ENCODE results near the gene INPP5E.

INPP5E gene

DNA sequence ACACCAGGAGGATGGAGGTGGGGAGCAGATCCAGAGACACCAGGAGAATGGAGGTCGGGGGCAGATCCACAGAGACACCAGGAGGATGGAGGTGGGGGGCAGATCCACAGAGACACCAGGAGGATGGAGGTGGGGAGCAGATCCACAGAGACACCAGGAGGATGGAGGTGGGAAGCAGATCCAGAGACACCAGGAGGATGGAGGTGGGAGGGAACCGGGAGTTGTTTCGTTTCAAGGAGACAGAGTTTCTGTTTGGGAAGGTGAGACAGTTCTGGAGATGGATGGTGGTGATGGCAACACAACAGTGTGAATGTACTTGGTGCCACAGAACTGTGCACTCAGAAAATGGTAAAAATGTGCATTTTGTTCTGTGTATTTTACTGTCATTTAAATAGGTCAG, 9.0 kb upstream of the INPP5E start:
- TF ChIP-seq FOXP2 (optimal IDR thresholded peaks at IDR 0.05; ENCODE audit: borderline replicate concordance, extremely low read depth, extremely low read length, insufficient read depth) (no peak), TAF1 (IDR thresholded peaks at IDR 0.05; ENCODE audit: borderline replicate concordance, insufficient read depth, low read length) (no peak), SIN3A (IDR thresholded peaks at IDR 0.05; ENCODE audit: borderline replicate concordance, insufficient read depth, low read length) (no peak), POLR2AphosphoS5 (IDR thresholded peaks at IDR 0.05; ENCODE audit: low read depth, low read length) (no peak)
- TF ChIP-seq, protein P1, sequence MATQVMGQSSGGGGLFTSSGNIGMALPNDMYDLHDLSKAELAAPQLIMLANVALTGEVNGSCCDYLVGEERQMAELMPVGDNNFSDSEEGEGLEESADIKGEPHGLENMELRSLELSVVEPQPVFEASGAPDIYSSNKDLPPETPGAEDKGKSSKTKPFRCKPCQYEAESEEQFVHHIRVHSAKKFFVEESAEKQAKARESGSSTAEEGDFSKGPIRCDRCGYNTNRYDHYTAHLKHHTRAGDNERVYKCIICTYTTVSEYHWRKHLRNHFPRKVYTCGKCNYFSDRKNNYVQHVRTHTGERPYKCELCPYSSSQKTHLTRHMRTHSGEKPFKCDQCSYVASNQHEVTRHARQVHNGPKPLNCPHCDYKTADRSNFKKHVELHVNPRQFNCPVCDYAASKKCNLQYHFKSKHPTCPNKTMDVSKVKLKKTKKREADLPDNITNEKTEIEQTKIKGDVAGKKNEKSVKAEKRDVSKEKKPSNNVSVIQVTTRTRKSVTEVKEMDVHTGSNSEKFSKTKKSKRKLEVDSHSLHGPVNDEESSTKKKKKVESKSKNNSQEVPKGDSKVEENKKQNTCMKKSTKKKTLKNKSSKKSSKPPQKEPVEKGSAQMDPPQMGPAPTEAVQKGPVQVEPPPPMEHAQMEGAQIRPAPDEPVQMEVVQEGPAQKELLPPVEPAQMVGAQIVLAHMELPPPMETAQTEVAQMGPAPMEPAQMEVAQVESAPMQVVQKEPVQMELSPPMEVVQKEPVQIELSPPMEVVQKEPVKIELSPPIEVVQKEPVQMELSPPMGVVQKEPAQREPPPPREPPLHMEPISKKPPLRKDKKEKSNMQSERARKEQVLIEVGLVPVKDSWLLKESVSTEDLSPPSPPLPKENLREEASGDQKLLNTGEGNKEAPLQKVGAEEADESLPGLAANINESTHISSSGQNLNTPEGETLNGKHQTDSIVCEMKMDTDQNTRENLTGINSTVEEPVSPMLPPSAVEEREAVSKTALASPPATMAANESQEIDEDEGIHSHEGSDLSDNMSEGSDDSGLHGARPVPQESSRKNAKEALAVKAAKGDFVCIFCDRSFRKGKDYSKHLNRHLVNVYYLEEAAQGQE (IDR thresholded peaks at IDR 0.05; ENCODE audit: insufficient read depth in 1 of 2, low read depth in 2 of 2, low read length in 2 of 2): no peak

DNA sequence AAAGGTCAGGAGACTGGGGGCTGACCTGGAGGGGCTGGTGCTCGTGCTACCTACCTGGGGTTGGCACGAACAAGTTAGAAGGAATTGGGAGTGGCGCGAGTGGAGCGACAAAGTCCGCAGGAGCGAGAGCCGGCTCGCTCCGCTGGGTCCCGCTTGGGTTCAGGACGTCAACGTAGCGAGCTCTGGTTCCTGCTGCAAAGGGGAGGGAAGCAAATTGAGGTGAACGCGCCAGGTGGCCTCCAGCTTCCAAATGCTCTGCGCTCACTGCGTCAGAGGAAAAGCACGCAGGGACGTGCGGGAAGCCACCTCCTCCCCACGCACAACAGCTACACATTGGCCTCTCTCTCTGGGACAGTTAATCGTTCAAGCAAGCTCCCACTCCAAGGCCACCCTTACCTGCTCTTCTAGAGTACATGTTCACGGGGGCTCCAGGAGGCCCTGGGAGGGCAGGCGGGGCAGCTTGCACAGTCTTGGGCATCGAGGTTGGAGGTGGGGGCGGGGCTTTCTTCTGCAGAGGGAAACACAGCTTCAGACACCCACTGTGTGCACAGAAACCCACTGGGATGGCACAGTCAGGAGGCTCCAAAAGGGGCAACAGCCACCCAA, 7.6 kb upstream of the INPP5E start:
- no peak for TF ChIP-seq TAF1 (IDR thresholded peaks at IDR 0.05; ENCODE audit: borderline replicate concordance, insufficient read depth, low read length)
- no peak for TF ChIP-seq FOXP2 (optimal IDR thresholded peaks at IDR 0.05; ENCODE audit: borderline replicate concordance, extremely low read depth, extremely low read length, insufficient read depth)
- no peak for TF ChIP-seq POLR2AphosphoS5 (IDR thresholded peaks at IDR 0.05; ENCODE audit: low read depth, low read length)
- TF ChIP-seq SIN3A (IDR thresholded peaks at IDR 0.05; ENCODE audit: borderline replicate concordance, insufficient read depth, low read length): no peak
- TF ChIP-seq, protein P1 (IDR thresholded peaks at IDR 0.05; ENCODE audit: insufficient read depth in 1 of 2, low read depth in 2 of 2, low read length in 2 of 2): no peak

DNA sequence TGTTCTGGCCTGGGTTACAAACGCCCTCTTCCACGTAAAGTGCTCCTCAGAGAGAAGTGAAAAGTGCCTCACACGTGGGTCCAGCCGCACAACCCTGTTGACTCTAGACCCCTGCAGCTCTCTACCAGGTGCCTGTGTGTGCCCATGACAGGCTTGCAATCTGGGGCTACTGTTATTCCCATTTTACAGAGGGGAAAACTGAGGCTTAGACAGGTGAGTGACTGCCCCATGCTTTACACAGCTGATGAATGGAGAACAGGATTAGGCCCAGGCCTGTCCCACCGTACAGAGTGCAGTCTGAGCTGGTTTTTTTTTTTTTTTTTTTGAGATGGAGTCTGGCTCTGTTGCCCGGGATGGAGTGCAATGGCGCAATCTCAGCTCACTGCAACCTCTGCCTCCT, 6.2 kb upstream of the INPP5E start:
- no peak for TF ChIP-seq POLR2AphosphoS5 (IDR thresholded peaks at IDR 0.05; ENCODE audit: low read depth, low read length)
- TF ChIP-seq TAF1 (IDR thresholded peaks at IDR 0.05; ENCODE audit: borderline replicate concordance, insufficient read depth, low read length): no peak
- TF ChIP-seq, protein P1 (IDR thresholded peaks at IDR 0.05; ENCODE audit: insufficient read depth in 1 of 2, low read depth in 2 of 2, low read length in 2 of 2): no peak
- no peak for TF ChIP-seq FOXP2 (optimal IDR thresholded peaks at IDR 0.05; ENCODE audit: borderline replicate concordance, extremely low read depth, extremely low read length, insufficient read depth)
- no peak for TF ChIP-seq SIN3A (IDR thresholded peaks at IDR 0.05; ENCODE audit: borderline replicate concordance, insufficient read depth, low read length)

DNA sequence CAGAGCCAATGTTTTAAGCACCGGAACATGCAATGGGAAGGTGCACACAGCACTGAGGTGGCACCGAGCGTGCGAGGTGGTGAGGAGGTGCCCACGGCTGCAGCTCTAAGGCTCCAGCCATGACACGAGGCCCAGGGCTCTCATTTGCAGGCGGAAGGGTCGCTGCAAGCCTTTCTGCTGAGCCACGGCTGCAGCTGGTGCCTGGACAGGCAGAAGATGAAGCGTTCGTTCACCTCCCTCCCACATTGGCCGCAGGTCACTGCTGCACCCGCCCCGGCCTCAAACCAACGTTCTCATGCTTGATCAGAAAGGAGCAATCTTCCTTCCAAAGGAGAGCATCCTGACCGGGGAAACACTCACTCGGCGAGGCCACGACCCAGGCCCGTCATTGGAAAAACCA, 4.5 kb upstream of the INPP5E start:
- TF ChIP-seq POLR2AphosphoS5 (IDR thresholded peaks at IDR 0.05; ENCODE audit: low read depth, low read length): no peak
- no peak for TF ChIP-seq SIN3A (IDR thresholded peaks at IDR 0.05; ENCODE audit: borderline replicate concordance, insufficient read depth, low read length)
- TF ChIP-seq, protein P1 (IDR thresholded peaks at IDR 0.05; ENCODE audit: insufficient read depth in 1 of 2, low read depth in 2 of 2, low read length in 2 of 2): no peak
- no peak for TF ChIP-seq TAF1 (IDR thresholded peaks at IDR 0.05; ENCODE audit: borderline replicate concordance, insufficient read depth, low read length)
- TF ChIP-seq FOXP2 (optimal IDR thresholded peaks at IDR 0.05; ENCODE audit: borderline replicate concordance, extremely low read depth, extremely low read length, insufficient read depth): no peak
